IMR-90 (cell line): ENCODE results near the gene TSPEAR. TPM values are rescaled to one million over a fixed set of nuclear protein-coding genes. Genes with fewer than 3 reads are reported as not detected.

Experiments
- ATAC-seq: fragments of 200-7000 bp; cut with Tn5 transposase; 2 replicates; pipeline ENCODE4 v1.9.1; 2020; ENCODE audit warnings: low read depth, mild to moderate bottlenecking, moderate library complexity
- BruUV-seq: library from RNA; stranded (reverse); fragments of 400-500 nt; replicated peaks from 2 replicates; lab custom pipeline; 2021; lab: Mats Ljungman, UMichigan
- CTCF ChIA-PET: fragments of 300-600 bp; formaldehyde crosslinking; extraction: SDS; loops from one replicate; lab custom pipeline; 2021; ENCODE audit warnings: antibody characterized with exemption; lab: Yijun Ruan, JAX
- POLR2A ChIA-PET: fragments of 300-600 bp; sonication (Branson Sonifier 250); formaldehyde crosslinking; loops from one replicate; lab custom pipeline; 2022; ENCODE audit warnings: antibody characterized with exemption; ENCODE audit not compliant: unreplicated experiment; lab: Charles Lee
- DNase-seq: peaks from one replicate; pipeline ENCODE4 v3.0.0; 2013
- H2AFZ ChIP-seq: replicated peaks from 2 replicates; pipeline ENCODE3; 2013; ENCODE audit warnings: low read length, mild to moderate bottlenecking; ENCODE audit not compliant: poor library complexity
- H2AK5ac ChIP-seq: 2 replicates; pipeline ENCODE4 v1.6.1; 2013; ENCODE audit warnings: low read depth, low read length, inconsistent platforms
- H2AK9ac ChIP-seq: replicated peaks from 2 replicates; pipeline ENCODE3; 2013; ENCODE audit warnings: mild to moderate bottlenecking, low read depth, low read length, moderate library complexity; ENCODE audit not compliant: poor library complexity
- H2BK120ac ChIP-seq: 2 replicates; pipeline ENCODE4 v1.6.1; 2013; ENCODE audit warnings: low read depth, low read length, inconsistent platforms
- H2BK15ac ChIP-seq: 3 replicates; pipeline ENCODE4 v1.6.1; 2013; ENCODE audit warnings: low read depth, low read length, inconsistent platforms
- H2BK20ac ChIP-seq: 2 replicates; pipeline ENCODE4 v1.6.1; 2013; ENCODE audit warnings: low read depth, mild to moderate bottlenecking, inconsistent platforms, low read length, moderate library complexity
- H2BK5ac ChIP-seq: 2 replicates; pipeline ENCODE4 v1.6.1; 2013; ENCODE audit warnings: mild to moderate bottlenecking, low read depth, low read length, inconsistent platforms; ENCODE audit not compliant: poor library complexity, severe bottlenecking
- H3K14ac ChIP-seq: replicated peaks from 2 replicates; pipeline ENCODE4 v1.6.1; 2013; ENCODE audit warnings: low read depth, low read length, inconsistent platforms
- H3K18ac ChIP-seq: 2 replicates; pipeline ENCODE4 v1.6.1; 2013; ENCODE audit warnings: low read depth, low read length, control low read depth
- H3K23ac ChIP-seq: 2 replicates; pipeline ENCODE4 v1.6.1; 2013; ENCODE audit warnings: low read depth, low read length, inconsistent platforms
- H3K27ac ChIP-seq: 2 replicates; pipeline ENCODE4 v1.5.1; 2013; ENCODE audit warnings: mild to moderate bottlenecking, control low read depth, low read length; ENCODE audit not compliant: insufficient read depth
- H3K27me3 ChIP-seq: 2 replicates; pipeline ENCODE4 v1.6.1; 2013; ENCODE audit warnings: low read length; ENCODE audit not compliant: control insufficient read depth, insufficient read depth
- H3K36me3 ChIP-seq: 2 replicates; pipeline ENCODE4 v1.6.1; 2013; ENCODE audit warnings: low read length, mixed read lengths; ENCODE audit not compliant: control insufficient read depth, insufficient read depth
- H3K4ac ChIP-seq: 2 replicates; pipeline ENCODE4 v1.6.1; 2013; ENCODE audit warnings: low read depth, low read length, inconsistent platforms
- H3K4me1 ChIP-seq: 2 replicates; pipeline ENCODE4 v1.6.1; 2013; ENCODE audit warnings: low read length, mixed read lengths; ENCODE audit not compliant: control insufficient read depth, insufficient read depth
- H3K4me2 ChIP-seq: 2 replicates; pipeline ENCODE4 v1.6.1; 2013; ENCODE audit warnings: low read depth, mild to moderate bottlenecking, control low read depth, low read length, moderate library complexity
- H3K4me3 ChIP-seq: 2 replicates; pipeline ENCODE4 v1.5.1; 2013; ENCODE audit warnings: low read depth, mild to moderate bottlenecking, control low read depth, low read length, moderate library complexity; ENCODE audit not compliant: insufficient read depth
- H3K56ac ChIP-seq: 2 replicates; pipeline ENCODE4 v1.6.1; 2013; ENCODE audit warnings: low read length, inconsistent platforms; ENCODE audit not compliant: insufficient read depth; ENCODE audit errors: extremely low read depth
- H3K79me1 ChIP-seq, 2 experiments: 2 replicates each; pipeline ENCODE4 v1.6.1; 2013; ENCODE audit warnings: low read length in 2 of 2, inconsistent platforms in 1 of 2, low read depth in 1 of 2
- H3K9ac ChIP-seq: 2 replicates; pipeline ENCODE4 v1.6.1; 2013; ENCODE audit warnings: low read depth, low read length, control low read depth
- H3K9me1 ChIP-seq: 2 replicates; pipeline ENCODE4 v1.6.1; 2013; ENCODE audit warnings: low read length, inconsistent platforms; ENCODE audit not compliant: insufficient read depth
- H3K9me3 ChIP-seq: 2 replicates; pipeline ENCODE4 v1.6.1; 2013; ENCODE audit warnings: low read length; ENCODE audit not compliant: control insufficient read depth, insufficient read depth
- H4K20me1 ChIP-seq: 2 replicates; pipeline ENCODE4 v1.6.1; 2013; ENCODE audit warnings: low read length, inconsistent platforms; ENCODE audit not compliant: insufficient read depth
- H4K5ac ChIP-seq: 2 replicates; pipeline ENCODE4 v1.6.1; 2013; ENCODE audit warnings: mild to moderate bottlenecking, low read depth, low read length, control low read depth
- H4K8ac ChIP-seq, 2 experiments: 2 replicates each; pipeline ENCODE4 v1.6.1; 2013; ENCODE audit warnings: low read depth in 2 of 2, low read length in 2 of 2, control low read depth in 1 of 2, inconsistent platforms in 1 of 2
- H4K91ac ChIP-seq: 2 replicates; pipeline ENCODE4 v1.6.1; 2013; ENCODE audit warnings: low read depth, low read length, inconsistent platforms; ENCODE audit not compliant: insufficient read depth
- BHLHE40 ChIP-seq: fragments of 150-350 bp; IDR thresholded peaks from 2 replicates; pipeline ENCODE4 v1.6.1; 2016; ENCODE audit warnings: mild to moderate bottlenecking, low read depth, low read length
- ELK1 ChIP-seq: fragments of 150-350 bp; IDR thresholded peaks from 2 replicates; pipeline ENCODE4 v1.6.1; 2016; ENCODE audit warnings: low read depth, mild to moderate bottlenecking, low read length, moderate library complexity, borderline replicate concordance
- FOS ChIP-seq: fragments of 150-350 bp; IDR thresholded peaks from 2 replicates; pipeline ENCODE4 v1.6.1; 2016; ENCODE audit warnings: low read depth, low read length
- MAZ ChIP-seq: IDR thresholded peaks from 2 replicates; pipeline ENCODE4 v1.6.1; 2012; ENCODE audit warnings: low read depth, mild to moderate bottlenecking, low read length, improper control_type of control experiment, moderate library complexity, borderline replicate concordance
- MXI1 ChIP-seq: IDR thresholded peaks from 2 replicates; pipeline ENCODE4 v1.6.1; 2012; ENCODE audit warnings: low read depth, mild to moderate bottlenecking, low read length, moderate library complexity, borderline replicate concordance
- NFE2L2 ChIP-seq: fragments of 150-350 bp; IDR thresholded peaks from 2 replicates; pipeline ENCODE4 v1.6.1; 2016; ENCODE audit warnings: low read depth, mild to moderate bottlenecking, low read length
- POLR2A ChIP-seq: IDR thresholded peaks from 2 replicates; pipeline ENCODE4 v1.6.1; 2012; ENCODE audit warnings: mild to moderate bottlenecking, low read depth, low read length
- RAD21 ChIP-seq: IDR thresholded peaks from 2 replicates; pipeline ENCODE4 v1.6.1; 2012; ENCODE audit warnings: low read length, improper control_type of control experiment
- RCOR1 ChIP-seq: IDR thresholded peaks from 2 replicates; pipeline ENCODE4 v1.6.1; 2012; ENCODE audit warnings: mild to moderate bottlenecking, low read length, improper control_type of control experiment; ENCODE audit not compliant: insufficient replicate concordance
- RFX5 ChIP-seq: IDR thresholded peaks from 2 replicates; pipeline ENCODE4 v1.8.0; 2012; ENCODE audit warnings: low read depth, mild to moderate bottlenecking, low read length, moderate library complexity
- SMC3 ChIP-seq: fragments of 150-350 bp; IDR thresholded peaks from 2 replicates; pipeline ENCODE4 v1.6.1; 2016; ENCODE audit warnings: low read depth, mild to moderate bottlenecking, antibody characterized with exemption, low read length, moderate library complexity
- WGBS, 2 experiments: methylation state at CpG; one replicate each; pipeline versions ENCODE4 v1.1.5 to v1.1.7; 2013; ENCODE audit warnings: missing lambda C conversion rate in 2 of 2; ENCODE audit not compliant: insufficient read length in 1 of 2; ENCODE audit errors: extremely low coverage in 2 of 2; 5-methylcytosine and 5-hydroxymethylcytosine counted together
- dilution Hi-C: fragments of 300-500 bp; cut with HindIII; formaldehyde crosslinking; loops from one replicate; pipeline ENCODE4 v1.14.3; 2018; ENCODE audit warnings: low sequenced_read_pairs; ENCODE audit not compliant: unreplicated experiment
- in situ Hi-C: fragments of 300-500 bp; cut with MboI; formaldehyde crosslinking; loops from 3 replicates; pipeline ENCODE4 v1.14.3; 2019; ENCODE audit warnings: low sequenced_read_pairs, inconsistent platforms, mixed read lengths
- intact Hi-C: fragments of 100-400 bp; cut with micrococcal nuclease; formaldehyde crosslinking; loops from 2 replicates; pipeline ENCODE4 v1.10.0; 2022
- polyA plus RNA-seq, 3 experiments: library from polyadenylated mRNA; depleted of rRNA; stranded (reverse); fragments of >200 nt; gene quantifications; 2 replicates each; pipeline ENCODE4 v1.2.3, GENCODE V29; 2012; ENCODE audit warnings: low replicate concordance in 1 of 3
- total RNA-seq: library from RNA; depleted of rRNA; stranded (reverse); fragments of >200 nt; gene quantifications from 2 replicates; pipeline ENCODE4 v1.2.3, GENCODE V29; 2012

TSPEAR gene
- total and polyA plus RNA-seq, 2 of the 4 experiments (the other 2 are of a cell fraction) = not detected

GRCh38 chr21:44512496-44513388, 198.6 kb downstream of the TSPEAR start:
- Histone ChIP-seq H3K4ac (no peak overlapping the region), H3K79me1 (no peaks in the 10 kb centered on the region), H3K9me3 (no peaks in the 10 kb centered on the region; the same call in 1 of the 2 replicates), H2AK9ac (no peak overlapping the region), H3K36me3 (no peaks in the 10 kb centered on the region), H3K18ac (no peak overlapping the region), H2AK5ac (no peak overlapping the region), H3K4me1 (no peaks in the 10 kb centered on the region), H3K4me3 (no peak overlapping the region), H3K56ac (no peak overlapping the region), H3K14ac (no peak overlapping the region), H3K9ac (no peak overlapping the region), H3K27ac (no peak overlapping the region), H3K9me1 (no peaks in the 10 kb centered on the region), H2BK15ac (no peak overlapping the region), H3K23ac (no peak overlapping the region), H4K20me1 (no peaks in the 10 kb centered on the region), H4K5ac (no peak overlapping the region), H2BK20ac (no peak overlapping the region), H3K4me2 (no peak overlapping the region), H2BK120ac (no peak overlapping the region), H2AFZ (no peak overlapping the region), H2BK5ac (no peak overlapping the region), H3K27me3 (peaks cover 2% of the 10 kb centered on the region; the same call in 1 of the 2 replicates), H4K8ac (no peak overlapping the region), H4K91ac (no peak overlapping the region)
- no TSS peak for BruUV-seq
- ChIA-PET CTCF (no interaction called here), POLR2A (no interaction called here)
- no peak for TF ChIP-seq BHLHE40
- no peak for TF ChIP-seq ELK1
- no peak for TF ChIP-seq RCOR1
- no peak for TF ChIP-seq RAD21
- no peak for TF ChIP-seq MXI1
- no peak for TF ChIP-seq RFX5
- TF ChIP-seq FOS = no peak
- TF ChIP-seq SMC3 = no peak
- no peak for TF ChIP-seq POLR2A
- no peak for TF ChIP-seq MAZ
- TF ChIP-seq NFE2L2 = no peak
- dilution Hi-C loops (no loop called here), in situ Hi-C loops (loop anchor here (25.0 kb wide), 1 partner anchor 425 kb away; the partner anchor contains the start of gene SLX9), intact Hi-C loops (no loop called here)
- ATAC-seq = no peak
- WGBS, 2 experiments = 65% methylated on average over 5 of the region's 21 CpGs; no CpG with 5 or more reads in 1 of the 2 experiments
- no peak for DNase-seq
